HT1080 (cell line): Measurements from ENCODE around the gene SLC24A2. TPM values are rescaled to one million over a fixed set of nuclear protein-coding genes. Genes with fewer than 3 reads are reported as not detected.
"Not testable (repeated sequence)": the region's sequence is repeated elsewhere in the genome, so short reads cannot be mapped to it uniquely, and the experiment has no call there.

Experiments
- DNase-seq: peaks from one replicate; pipeline ENCODE4 v3.0.0-alpha.2; 2015; ENCODE audit warnings: low read depth
- polyA plus RNA-seq, 2 experiments: library from polyadenylated mRNA; depleted of rRNA; stranded (reverse); fragments of >200 nt; gene quantifications; 2 replicates each; pipeline ENCODE4 v1.2.3, GENCODE V29; 2015
- total RNA-seq: library from RNA; depleted of rRNA; stranded (reverse); fragments of >200 nt; shearing (Covaris generic); gene quantifications from 2 replicates; pipeline ENCODE4 v1.2.3, GENCODE V29; 2014; rRNA removed

SLC24A2 gene
- under 0.01 and 0.02 TPM in 2 replicates for total RNA-seq
- not detected in 2 replicates for polyA plus RNA-seq (2015; cell fraction: cytosol; rRNA removed)
- 0.02 TPM in 1 of 2 replicates, not detected in the other for polyA plus RNA-seq (2015; cell fraction: nucleus; rRNA removed)

DNA sequence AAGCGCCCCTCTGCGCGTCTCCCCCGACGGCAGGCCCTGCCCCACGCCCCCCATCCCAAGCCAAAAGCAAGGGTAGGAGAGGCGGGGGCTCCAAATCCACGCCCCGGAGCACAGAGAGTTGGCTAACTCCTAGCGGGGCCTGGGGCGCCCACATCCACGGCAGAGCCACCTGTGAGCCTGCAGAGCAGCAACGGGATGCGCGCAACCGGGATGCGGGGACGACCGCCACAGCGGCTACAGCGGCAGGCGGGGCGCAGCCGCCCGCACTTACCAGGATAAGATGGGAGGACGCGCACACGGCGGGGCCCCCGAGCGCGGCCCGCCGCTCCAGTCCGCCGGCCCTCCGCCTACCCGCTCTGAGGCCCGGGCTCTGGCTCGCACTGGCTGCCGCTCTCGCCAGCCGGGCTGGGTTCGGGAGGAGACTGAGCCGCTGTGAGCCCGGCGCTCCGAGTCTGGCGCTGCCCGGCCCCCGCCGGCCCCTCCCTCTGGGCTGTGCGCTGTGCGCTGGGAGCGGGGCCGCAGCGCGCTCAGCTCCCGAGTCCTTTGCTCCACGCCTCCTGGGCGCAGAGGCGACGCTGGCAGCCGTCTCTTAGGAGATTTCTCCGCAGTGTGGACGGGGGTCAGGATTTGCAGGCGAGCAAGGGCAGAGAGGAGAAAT is at the start of gene SLC24A2:
Gene SLC24A2 (minus strand): TSS at position 424 of the 658 bp plus-strand sequence.
- DNase-seq: no peak

DNA sequence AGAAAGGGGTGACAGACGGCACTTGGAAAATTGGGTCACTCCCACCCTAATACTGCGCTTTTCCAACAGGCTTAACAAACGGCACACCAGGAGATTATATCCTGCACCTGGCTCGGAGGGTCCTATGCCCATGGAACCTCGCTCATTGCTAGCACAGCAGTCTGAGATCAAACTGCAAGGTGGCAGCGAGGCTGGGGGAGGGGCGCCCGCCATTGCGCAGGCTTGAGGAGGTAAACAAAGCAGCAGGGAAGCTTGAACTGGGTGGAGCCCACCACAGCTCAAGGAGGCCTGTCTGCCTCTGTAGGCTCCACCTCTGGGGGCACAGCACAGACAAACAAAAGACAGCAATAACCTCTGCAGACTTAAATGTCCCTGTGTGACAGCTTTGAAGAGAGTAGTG is 44.5 kb upstream of the SLC24A2 start:
- not testable (repeated sequence) for DNase-seq

DNA sequence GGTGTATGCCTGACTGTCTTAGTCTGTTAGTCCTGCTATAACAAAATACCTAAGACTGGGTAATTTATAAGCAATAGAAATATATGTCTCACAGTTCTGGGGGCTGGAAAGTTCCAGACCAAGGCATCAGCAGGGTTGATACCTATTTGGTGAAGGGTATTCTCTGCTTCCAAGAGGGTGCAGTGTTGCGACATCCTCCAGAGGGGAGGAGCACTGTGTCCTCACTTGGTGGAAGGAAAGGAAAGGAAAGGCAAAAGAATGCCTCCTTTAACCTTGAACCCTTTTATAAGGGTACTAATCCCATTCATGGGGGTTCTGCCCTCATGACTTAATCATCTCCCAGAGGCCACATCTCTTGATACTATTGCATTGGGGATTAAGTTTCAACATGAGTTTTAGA is 42.0 kb upstream of the SLC24A2 start:
- no peak for DNase-seq

DNA sequence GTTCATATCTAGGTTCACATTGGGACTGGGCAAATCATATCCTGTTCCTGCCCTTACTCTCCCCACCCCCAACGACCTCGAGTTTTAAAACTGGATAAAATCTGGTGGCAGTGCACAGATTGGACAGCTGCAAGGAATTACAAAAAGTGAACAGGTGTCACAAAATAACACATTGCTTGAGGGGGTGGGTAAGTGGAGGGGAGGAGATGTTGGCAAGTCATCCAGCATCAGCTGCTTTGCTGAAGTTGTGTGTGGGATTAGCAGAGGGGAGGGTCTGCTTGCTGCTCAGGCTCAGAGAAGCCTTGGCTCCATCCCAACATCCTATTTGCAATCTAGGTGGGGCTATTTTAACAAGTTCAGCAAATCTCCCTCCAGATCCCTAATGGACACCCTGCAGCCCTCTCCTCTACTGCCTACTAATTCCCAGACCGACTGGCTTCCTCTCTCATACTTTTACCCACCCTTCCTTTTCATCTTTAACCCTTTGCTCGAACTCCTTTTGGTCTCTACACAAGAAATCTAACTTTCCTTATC is 39.8 kb upstream of the SLC24A2 start:
- no peak for DNase-seq

DNA sequence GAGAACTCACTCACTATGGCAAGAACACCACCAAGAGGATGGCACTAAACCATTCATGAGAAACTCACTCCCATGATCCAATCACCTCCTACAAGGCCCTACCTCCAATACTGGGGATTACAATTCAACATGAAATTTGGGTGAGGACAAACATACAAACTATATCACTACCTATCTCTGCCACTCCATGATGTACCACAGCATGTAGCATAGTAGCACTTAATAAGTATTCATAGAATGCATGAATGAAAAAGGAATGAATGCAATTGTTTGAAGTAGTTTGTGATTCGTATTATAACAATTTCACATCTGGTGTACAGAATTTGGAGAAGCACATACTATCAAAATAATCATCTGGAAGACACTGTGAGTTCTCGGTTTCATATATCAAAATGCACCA is 27.9 kb upstream of the SLC24A2 start:
- DNase-seq: no peak

DNA sequence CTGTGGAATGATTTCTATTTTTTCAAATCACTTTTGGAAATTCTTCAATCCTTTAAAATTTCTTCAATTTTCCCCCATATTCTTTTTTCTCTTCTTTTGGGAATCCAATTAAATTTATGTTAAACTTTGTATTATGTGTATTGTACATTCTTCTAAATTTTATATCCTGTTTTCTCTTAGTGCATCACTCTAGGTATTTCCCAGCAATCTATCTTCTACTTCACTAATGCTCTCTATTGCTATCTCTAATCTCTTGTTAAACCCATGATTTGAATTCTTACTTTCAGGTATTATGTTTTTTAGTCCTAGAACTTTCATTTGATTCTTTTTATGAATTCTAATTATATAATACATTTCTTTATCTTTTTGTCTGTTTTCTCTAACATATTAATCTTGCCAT is 23.4 kb upstream of the SLC24A2 start:
- DNase-seq: no peak

DNA sequence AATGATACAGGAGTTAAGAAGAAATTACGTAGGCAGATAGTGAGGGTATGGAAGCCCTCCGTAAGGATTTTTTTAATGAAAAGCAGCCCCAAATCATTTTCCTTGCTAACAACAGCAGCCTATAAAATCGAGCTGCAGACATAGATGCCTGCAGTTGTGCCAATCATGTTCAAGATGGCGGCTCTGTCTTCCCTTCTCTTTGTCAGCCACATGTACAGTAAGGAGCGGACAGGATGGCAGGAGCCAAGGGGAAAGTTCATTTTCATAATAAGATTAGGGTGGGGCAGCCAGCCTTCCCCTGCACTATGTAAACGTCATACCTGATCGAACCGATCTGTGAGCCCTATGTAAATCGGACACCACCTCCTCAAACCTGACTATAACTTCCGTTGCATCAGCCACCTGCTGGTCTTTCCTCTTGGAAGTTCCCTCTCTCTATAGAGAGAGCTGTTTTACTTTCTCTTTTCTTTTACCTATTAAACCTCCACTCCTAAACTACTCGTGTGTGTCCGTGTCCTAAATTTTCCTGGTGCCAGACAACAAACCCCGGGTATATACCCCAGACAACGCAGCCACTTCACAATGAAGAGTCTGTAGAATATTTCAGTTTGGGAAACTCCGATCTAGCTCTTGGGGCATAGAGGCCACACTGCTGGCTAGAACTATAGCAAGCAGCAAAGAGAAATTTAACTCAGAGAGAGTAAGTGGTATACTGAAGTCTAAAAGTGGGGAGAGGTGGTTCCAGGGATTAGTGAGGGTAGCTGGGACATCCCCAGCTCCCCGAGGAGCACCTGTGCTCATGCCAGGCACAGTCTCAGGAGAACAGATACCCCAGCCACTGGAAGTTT is 20.8 kb upstream of the SLC24A2 start:
- peak; percentile 9 for DNase-seq

DNA sequence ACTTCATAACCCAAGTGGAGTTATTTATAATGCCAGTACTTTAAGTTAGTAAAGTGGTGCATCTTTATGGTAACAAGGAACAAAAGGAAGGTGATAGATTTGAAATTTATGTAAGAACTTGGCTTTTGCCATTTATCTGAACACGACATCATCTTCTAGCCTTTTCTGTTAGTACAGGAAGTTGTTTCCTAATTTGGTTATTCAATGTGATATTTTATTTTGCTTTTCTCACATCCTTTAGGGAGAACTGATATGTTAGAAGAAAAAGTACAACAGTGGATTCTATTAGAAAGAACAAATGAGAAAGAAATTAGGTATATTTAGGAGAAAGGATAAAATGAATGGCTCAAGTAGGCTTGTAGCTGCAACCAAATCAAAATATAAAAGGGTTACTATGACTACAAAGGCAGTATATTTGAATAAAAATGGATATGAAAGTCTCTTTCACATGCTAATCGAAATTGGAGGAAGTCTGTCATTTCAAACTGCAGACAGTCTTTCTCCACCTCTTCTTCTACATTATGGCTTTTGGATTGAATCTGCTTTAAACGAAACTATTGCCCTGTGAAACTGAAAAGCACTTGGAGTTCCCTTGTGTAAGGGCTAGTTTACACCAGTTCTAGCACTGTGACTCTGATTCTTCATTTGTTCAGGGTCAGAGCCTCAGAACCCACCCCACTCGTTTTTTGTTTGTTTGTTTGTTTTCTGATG is 18.5 kb upstream of the SLC24A2 start:
- DNase-seq: no peak

DNA sequence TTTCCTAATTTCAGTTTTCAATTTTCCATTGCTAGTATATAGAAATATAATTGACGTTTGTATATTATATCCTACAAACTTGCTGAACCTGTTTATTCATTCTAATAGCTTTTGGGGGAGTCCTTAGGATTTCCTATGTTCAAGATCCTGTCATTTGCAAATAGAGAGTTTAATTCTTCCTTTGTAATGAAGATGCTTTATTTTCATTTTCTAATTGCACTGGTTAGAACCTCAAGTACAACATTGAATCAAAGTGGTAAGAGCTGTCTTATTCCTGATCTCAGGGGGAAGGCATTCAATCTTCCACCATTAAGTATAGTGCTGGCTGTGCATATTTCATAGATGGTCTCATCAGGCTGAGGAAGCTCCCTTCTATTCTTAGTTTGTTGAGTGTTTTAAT is 15.6 kb upstream of the SLC24A2 start:
- DNase-seq: no peak

DNA sequence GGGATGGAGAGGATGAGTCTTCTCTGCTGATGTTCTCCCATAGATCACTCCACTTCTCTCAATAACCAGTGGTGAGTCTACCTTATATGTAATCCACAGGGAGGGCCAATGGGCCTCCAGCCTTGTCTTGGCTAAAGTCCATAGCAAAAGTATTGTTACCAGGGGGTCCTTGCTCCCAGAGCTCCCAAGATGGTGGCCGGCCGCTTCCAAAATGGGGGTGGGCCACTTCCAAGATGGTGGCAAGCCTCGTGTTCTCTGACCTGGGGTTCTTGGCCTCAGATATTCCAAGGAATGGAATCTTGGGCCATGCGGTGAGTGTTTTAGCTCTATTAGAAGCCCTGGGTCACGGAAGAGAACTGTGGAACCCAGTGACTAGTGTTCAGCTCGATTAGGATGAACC is 12.0 kb upstream of the SLC24A2 start:
- DNase-seq: no peak

DNA sequence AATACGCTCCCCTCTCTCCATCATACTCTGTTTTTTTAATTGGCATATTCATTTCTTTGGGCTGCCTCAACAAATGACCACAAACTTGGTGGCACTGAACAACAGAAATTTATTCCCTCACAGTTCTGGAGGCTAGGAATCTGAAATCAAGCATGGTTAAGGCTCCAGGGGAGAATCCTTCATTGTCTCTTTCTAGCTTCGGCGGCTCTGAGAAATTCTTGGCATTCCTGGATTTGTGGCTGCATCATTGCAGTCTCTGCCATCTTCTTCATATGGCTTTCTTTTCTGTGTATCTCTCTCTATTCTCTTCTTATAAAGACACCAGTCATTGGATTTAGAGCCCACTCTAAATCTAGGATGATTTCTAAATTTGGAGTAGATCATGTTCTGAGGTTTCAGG is 10.9 kb upstream of the SLC24A2 start:
- DNase-seq: no peak

DNA sequence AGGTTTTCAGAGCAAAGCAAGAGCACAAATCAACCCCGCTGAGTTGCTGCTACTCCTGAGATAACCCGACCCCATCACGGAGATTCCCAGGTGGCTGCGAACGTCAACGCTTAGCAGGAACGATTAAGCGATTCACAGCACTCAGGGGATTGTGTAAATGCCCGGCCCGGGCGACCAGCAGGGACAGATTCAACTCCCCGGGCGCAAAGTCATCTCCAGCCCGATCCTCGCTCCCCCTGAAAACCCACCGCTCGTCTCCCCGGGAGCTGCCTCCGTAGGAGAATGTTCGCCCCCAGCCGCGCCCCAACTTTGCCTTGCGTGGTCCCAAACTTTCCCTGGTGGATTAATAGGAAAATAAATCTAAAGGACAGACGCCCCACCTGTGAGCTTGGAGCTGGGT is 685 bp downstream of the SLC24A2 start:
- no peak for DNase-seq

DNA sequence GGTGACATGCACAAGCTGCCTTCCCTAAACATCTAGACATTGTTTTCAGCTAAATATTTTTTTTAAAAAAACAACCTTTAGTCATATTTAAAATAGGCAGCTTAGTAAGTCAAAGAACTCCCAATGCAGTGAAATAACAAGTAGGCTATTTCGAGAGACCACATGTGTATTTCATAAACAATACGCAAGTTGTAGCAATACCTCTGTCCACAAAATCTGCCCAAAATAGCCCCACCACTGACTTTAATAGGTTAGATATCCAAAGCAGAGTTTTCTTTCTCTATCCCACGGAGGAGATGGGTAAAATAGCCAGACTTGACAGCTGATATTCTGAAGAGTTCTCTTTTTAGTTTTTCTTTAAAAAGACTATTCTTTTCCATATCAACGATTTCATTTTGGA is 1.2 kb downstream of the SLC24A2 start:
- DNase-seq: no peak

DNA sequence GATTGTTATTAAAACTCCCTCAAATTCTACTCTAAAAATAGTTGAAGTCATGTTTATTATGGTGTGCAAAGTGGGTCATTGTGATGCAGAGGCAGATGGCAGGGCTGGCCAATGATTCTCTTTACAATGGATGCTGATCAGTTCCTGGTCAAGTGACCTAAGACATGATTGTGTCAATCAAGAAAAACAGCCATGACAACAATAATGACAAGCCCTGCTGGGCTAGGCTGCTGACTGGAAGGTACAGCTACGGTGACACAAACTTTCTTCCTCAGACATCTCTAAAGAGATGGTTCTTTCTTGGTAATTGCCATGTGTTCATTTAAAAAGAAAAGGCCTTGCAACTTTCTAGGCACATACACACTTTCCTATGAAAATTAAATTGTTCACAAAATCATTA is 3.6 kb downstream of the SLC24A2 start:
- no peak for DNase-seq

DNA sequence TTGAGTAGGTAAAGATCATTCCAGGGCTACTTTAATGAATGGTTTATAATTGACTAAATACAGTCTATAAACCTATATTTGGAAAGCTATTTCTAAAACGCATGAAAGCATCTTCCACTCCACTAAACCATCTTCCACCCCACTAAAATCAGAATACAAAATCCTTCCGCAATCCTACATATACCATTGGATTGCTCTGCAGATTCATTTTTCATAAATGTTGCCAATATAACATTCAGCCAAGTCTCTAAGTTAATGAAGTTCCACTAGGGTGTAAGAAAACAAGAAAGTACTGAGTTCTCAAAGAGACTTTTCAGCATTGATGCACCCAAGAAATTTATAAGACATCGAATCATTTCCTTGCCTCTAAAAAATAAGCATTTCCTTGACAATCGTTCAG is 4.7 kb downstream of the SLC24A2 start:
- DNase-seq: no peak

DNA sequence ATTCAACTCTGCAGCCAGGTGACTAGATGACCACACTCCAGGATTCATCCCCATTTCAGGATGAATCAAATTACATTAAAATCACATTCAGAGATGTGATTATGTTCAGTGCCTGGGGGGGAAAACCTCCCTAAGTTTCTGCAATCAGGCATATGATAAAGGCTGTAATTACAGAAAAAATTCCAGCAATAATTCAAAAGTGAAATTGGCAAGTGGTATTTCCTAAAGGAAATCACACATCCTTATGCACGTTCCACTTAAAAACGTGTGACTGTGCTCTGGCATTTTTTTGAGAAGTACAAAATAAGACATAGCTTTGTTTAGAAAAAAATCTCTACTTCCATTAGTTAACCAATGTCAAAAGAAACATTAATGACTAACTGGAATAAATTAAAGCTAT is 5.3 kb downstream of the SLC24A2 start:
- DNase-seq: no peak

DNA sequence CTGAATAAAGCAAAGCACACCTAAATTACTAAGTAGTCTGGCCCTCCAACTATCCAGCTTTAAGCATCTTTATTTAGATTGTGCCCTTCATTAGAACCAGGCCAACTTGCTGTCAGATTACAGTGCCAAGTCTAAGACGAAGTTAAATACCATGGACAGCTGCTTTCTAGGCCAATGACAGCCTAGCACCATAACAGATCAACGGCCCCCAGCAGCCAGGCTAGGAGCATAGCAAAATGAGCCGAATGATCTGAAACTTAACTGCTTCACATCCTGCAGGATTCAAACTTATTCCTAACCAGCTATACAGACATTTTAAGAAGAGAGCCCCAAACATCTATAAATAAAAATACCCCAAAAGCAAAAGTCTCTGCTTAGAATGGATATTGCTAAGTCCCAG is 6.8 kb downstream of the SLC24A2 start:
- DNase-seq: peak; percentile 13

DNA sequence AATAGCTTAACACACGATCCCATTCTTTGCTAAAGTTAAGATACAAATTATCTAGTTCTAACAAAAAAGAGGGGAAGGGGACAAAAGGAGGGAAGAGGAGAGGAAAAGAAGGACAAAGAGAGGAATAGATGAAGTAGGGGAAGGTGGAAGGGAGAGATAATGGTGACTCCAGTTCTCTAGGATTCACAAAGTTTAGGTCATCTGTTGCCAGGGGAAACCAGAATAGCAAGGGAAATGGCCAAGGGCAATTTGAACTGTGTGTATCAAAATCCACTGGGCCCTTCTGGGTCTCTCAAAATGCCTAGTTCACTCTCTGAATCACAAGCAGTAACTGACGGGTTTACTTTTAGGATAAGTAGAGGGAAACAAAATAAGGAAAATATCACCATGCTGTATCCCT is 7.6 kb downstream of the SLC24A2 start:
- no peak for DNase-seq

DNA sequence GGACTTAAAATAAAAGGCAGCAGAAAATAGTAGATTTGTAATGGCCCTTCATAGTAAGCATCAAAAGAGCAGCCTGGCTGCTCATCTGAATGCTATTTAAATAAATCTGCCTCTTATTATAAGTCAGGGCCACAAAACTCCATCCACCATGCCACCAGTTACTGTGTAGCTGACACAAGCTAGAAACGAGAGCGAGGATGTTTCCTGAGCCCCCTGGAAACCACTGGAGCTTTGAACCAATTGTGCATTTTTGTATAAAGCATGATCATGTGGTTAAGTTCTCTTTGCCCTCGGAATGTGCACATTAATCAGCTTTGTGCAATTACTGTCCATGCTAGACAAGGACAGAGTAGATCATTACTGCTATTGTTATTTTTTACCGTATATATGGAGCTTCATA is 17.4 kb downstream of the SLC24A2 start:
- DNase-seq: no peak

DNA sequence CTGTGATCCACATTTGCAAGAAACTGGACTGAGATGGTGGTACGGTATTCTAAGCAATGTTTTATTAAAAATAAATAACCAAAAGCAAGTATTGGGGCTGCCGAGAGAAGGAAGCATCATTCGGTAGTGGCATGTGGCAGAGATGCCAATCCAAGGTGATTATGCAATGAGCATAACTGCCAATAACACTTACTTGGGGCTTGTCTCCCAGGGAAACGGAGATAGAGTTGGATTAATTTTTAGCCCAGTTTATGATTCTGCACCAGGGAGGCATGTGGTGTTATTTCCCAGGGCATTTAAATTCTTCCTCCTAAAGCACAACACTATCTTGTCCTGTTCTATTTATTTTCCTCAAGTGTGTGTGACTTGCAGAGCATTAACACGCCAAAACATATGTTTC is 17.9 kb downstream of the SLC24A2 start:
- no peak for DNase-seq

DNA sequence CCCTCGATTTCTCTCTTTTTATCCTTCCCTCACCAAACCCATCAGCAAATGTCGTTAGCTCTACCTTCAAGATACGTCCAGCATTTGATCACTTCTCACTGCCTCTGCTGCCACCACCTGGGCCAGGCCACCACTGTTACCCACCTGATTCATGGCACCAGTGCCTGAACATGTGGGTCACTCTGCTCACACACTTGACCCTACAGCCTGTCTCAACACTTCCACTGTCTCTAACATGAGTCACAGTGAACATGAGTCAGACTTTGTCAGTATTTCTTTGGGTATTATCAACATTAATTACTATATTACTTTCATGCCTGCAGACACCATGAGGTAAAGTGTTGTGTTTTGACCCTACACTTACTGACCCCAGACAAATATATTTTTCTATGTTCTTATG is 19.6 kb downstream of the SLC24A2 start:
- DNase-seq: peak; percentile 50

DNA sequence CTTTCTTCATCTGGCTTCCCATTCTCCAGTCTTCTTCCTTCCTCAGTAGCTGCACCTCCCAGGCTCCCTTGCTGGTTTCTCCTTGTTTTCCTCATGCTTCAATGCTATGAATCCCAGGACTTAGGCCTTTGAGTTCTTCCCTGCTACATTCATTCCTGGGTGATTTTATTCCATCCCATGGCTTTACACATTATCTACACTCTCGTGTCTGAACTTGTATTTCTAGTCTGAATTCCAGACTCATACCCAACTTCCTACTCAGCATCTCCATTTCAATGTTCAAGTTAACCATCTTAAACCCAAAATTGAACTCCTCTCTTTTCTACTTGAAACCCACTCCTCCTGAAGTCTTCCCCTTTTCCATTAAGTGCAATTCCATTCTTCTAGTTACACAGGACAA is 20.0 kb downstream of the SLC24A2 start:
- no peak for DNase-seq
